Measurements from ENCODE around the gene CWC27.

Gene CWC27

DNA sequence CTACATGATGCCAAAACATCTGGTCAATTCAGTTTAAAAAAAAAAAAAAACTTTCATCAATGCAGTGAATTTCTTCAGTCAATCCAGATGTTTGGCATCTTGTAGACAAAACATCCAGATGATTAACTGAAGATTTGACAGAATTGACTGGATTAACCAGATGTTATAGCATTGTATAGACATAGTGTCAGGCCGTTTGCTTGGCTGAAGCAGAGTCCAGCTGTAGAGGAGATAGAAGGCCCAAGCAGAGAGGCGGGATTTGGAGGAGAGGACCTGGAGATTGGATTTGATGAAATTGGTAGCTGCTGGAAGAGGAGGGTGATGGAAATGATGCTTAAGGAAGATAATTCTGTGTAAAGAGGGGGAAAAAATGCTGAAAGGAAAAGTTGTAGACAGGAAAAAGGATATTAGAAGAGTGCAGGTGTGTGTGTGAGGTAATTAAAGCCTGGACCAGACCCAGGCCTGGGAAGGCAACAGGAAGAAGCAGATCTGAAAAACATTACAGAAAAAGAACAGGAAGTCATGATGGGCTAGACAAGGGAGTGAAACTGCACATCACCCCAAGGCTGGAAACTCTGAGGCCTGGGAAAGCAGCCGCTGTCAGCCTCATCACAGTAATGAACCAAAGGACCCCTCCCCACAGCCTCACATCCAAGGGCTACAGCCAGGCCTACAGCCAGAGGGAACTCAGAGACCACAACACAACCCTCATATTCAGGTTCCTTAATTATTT, 258.3 kb downstream of the CWC27 start (continued):
- TF ChIP-seq, protein P1, sequence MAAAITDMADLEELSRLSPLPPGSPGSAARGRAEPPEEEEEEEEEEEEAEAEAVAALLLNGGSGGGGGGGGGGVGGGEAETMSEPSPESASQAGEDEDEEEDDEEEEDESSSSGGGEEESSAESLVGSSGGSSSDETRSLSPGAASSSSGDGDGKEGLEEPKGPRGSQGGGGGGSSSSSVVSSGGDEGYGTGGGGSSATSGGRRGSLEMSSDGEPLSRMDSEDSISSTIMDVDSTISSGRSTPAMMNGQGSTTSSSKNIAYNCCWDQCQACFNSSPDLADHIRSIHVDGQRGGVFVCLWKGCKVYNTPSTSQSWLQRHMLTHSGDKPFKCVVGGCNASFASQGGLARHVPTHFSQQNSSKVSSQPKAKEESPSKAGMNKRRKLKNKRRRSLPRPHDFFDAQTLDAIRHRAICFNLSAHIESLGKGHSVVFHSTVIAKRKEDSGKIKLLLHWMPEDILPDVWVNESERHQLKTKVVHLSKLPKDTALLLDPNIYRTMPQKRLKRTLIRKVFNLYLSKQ (tag by site-specific recombination; IDR thresholded peaks at IDR 0.05; ENCODE audit: borderline replicate concordance): no peak
- TF ChIP-seq BCL11A (tag by site-specific recombination; IDR thresholded peaks at IDR 0.05; ENCODE audit: low read depth): no peak
- no peak for TF ChIP-seq ZNF571 (tag by site-specific recombination; IDR thresholded peaks at IDR 0.05)

DNA sequence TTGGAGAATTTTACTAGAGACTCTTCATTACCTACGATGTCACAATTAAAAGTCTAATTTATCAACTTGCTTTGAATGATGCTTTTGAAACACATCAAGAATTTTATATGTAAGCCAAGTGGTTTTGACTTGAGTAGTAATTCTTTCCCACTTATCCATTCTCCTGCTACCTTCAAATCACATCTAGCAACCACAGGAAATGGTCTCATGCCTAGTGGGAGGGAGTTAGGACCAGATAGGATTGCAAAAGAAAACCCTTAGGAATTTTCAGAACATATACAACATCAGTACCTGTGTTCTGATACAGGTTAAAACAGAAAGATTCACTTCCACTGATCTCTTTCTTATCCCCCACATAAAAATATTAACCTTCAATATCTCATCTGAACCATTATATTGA, 260.4 kb downstream of the CWC27 start:
- POLR2A ChIA-PET: no interaction called here
- H3K4me1 ChIP-seq (ENCODE audit: control insufficient read depth, insufficient read depth, low read length): no peaks in the 10 kb centered on the region
- H3K9me3 ChIP-seq (ENCODE audit: control insufficient read depth, insufficient read depth, low read depth, low read length): no peaks in the 10 kb centered on the region; the same call in 1 of the 2 replicates
- CTCF ChIA-PET: no interaction called here
- H3K27ac ChIP-seq (ENCODE audit: extremely low read depth, low read depth, low read length): no peak overlapping the region
- H3K4me3 ChIP-seq (ENCODE audit: low read depth, low read length): no peak overlapping the region
- no peaks in the 10 kb centered on the region for H3K36me3 ChIP-seq (ENCODE audit: control insufficient read depth in 2 of 2, insufficient read depth in 1 of 2, low read length in 2 of 2)
- TF ChIP-seq, protein P2, sequence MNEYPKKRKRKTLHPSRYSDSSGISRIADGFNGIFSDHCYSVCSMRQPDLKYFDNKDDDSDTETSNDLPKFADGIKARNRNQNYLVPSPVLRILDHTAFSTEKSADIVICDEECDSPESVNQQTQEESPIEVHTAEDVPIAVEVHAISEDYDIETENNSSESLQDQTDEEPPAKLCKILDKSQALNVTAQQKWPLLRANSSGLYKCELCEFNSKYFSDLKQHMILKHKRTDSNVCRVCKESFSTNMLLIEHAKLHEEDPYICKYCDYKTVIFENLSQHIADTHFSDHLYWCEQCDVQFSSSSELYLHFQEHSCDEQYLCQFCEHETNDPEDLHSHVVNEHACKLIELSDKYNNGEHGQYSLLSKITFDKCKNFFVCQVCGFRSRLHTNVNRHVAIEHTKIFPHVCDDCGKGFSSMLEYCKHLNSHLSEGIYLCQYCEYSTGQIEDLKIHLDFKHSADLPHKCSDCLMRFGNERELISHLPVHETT (tag by site-specific recombination; IDR thresholded peaks at IDR 0.05): no peak
- TF ChIP-seq MZF1 (tag by site-specific recombination; IDR thresholded peaks at IDR 0.05; ENCODE audit: borderline replicate concordance) (no peak), ZNF623 (tag by site-specific recombination; IDR thresholded peaks at IDR 0.05) (no peak), ZNF768 (tag by site-specific recombination; IDR thresholded peaks at IDR 0.05) (no peak), ZBTB8A (tag by site-specific recombination; IDR thresholded peaks at IDR 0.05) (no peak), HOXC10 (CRISPR knock-in tag; IDR thresholded peaks at IDR 0.05) (no peak), ZNF558 (tag by site-specific recombination; IDR thresholded peaks at IDR 0.05) (no peak), ZNF133 (tag by site-specific recombination; IDR thresholded peaks at IDR 0.05) (no peak), OVOL3 (tag by site-specific recombination; IDR thresholded peaks at IDR 0.05) (no peak), MYNN (tag by site-specific recombination; IDR thresholded peaks at IDR 0.05; ENCODE audit: borderline replicate concordance) (no peak), ZNF121 (tag by site-specific recombination; IDR thresholded peaks at IDR 0.05) (no peak), ZNF132 (tag by site-specific recombination; IDR thresholded peaks at IDR 0.05; ENCODE audit: borderline replicate concordance) (no peak), ZNF473 (tag by site-specific recombination; IDR thresholded peaks at IDR 0.05) (no peak), ZNF292 (tag by site-specific recombination; IDR thresholded peaks at IDR 0.05; ENCODE audit: borderline replicate concordance, low read depth) (no peak), ZNF785 (tag by site-specific recombination; IDR thresholded peaks at IDR 0.05) (no peak)
- TF ChIP-seq, protein P3, sequence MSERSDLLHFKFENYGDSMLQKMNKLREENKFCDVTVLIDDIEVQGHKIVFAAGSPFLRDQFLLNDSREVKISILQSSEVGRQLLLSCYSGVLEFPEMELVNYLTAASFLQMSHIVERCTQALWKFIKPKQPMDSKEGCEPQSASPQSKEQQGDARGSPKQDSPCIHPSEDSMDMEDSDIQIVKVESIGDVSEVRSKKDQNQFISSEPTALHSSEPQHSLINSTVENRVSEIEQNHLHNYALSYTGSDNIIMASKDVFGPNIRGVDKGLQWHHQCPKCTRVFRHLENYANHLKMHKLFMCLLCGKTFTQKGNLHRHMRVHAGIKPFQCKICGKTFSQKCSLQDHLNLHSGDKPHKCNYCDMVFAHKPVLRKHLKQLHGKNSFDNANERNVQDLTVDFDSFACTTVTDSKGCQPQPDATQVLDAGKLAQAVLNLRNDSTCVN (tag by site-specific recombination; optimal IDR thresholded peaks at IDR 0.05): no peak
- TF ChIP-seq, protein P4, sequence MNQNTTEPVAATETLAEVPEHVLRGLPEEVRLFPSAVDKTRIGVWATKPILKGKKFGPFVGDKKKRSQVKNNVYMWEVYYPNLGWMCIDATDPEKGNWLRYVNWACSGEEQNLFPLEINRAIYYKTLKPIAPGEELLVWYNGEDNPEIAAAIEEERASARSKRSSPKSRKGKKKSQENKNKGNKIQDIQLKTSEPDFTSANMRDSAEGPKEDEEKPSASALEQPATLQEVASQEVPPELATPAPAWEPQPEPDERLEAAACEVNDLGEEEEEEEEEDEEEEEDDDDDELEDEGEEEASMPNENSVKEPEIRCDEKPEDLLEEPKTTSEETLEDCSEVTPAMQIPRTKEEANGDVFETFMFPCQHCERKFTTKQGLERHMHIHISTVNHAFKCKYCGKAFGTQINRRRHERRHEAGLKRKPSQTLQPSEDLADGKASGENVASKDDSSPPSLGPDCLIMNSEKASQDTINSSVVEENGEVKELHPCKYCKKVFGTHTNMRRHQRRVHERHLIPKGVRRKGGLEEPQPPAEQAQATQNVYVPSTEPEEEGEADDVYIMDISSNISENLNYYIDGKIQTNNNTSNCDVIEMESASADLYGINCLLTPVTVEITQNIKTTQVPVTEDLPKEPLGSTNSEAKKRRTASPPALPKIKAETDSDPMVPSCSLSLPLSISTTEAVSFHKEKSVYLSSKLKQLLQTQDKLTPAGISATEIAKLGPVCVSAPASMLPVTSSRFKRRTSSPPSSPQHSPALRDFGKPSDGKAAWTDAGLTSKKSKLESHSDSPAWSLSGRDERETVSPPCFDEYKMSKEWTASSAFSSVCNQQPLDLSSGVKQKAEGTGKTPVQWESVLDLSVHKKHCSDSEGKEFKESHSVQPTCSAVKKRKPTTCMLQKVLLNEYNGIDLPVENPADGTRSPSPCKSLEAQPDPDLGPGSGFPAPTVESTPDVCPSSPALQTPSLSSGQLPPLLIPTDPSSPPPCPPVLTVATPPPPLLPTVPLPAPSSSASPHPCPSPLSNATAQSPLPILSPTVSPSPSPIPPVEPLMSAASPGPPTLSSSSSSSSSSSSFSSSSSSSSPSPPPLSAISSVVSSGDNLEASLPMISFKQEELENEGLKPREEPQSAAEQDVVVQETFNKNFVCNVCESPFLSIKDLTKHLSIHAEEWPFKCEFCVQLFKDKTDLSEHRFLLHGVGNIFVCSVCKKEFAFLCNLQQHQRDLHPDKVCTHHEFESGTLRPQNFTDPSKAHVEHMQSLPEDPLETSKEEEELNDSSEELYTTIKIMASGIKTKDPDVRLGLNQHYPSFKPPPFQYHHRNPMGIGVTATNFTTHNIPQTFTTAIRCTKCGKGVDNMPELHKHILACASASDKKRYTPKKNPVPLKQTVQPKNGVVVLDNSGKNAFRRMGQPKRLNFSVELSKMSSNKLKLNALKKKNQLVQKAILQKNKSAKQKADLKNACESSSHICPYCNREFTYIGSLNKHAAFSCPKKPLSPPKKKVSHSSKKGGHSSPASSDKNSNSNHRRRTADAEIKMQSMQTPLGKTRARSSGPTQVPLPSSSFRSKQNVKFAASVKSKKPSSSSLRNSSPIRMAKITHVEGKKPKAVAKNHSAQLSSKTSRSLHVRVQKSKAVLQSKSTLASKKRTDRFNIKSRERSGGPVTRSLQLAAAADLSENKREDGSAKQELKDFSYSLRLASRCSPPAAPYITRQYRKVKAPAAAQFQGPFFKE (tag by site-specific recombination; IDR thresholded peaks at IDR 0.05; ENCODE audit: borderline replicate concordance): no peak
- TF ChIP-seq, protein P5, sequence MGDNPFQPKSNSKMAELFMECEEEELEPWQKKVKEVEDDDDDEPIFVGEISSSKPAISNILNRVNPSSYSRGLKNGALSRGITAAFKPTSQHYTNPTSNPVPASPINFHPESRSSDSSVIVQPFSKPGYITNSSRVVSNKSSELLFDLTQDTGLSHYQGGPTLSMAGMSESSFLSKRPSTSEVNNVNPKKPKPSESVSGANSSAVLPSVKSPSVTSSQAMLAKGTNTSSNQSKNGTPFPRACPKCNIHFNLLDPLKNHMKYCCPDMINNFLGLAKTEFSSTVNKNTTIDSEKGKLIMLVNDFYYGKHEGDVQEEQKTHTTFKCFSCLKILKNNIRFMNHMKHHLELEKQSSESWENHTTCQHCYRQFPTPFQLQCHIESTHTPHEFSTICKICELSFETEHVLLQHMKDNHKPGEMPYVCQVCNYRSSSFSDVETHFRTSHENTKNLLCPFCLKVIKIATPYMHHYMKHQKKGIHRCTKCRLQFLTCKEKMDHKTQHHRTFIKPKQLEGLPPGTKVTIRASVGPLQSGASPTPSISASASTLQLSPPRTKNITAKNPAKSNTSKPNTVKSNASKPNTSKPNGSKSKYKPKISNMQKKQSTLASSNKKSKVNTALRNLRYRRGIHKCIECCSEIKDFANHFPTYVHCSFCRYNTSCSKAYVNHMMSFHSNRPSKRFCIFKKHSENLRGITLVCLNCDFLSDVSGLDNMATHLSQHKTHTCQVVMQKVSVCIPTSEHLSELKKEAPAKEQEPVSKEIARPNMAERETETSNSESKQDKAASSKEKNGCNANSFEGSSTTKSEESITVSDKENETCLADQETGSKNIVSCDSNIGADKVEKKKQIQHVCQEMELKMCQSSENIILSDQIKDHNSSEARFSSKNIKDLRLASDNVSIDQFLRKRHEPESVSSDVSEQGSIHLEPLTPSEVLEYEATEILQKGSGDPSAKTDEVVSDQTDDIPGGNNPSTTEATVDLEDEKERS (tag by site-specific recombination; IDR thresholded peaks at IDR 0.05): no peak
- TF ChIP-seq, protein P6, sequence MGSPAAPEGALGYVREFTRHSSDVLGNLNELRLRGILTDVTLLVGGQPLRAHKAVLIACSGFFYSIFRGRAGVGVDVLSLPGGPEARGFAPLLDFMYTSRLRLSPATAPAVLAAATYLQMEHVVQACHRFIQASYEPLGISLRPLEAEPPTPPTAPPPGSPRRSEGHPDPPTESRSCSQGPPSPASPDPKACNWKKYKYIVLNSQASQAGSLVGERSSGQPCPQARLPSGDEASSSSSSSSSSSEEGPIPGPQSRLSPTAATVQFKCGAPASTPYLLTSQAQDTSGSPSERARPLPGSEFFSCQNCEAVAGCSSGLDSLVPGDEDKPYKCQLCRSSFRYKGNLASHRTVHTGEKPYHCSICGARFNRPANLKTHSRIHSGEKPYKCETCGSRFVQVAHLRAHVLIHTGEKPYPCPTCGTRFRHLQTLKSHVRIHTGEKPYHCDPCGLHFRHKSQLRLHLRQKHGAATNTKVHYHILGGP (tag by site-specific recombination; IDR thresholded peaks at IDR 0.05): no peak
